NOMO-1 treated with DMSO at 0.1 percent for 48 hours (cell line): Measurements from ENCODE around the gene SLC5A10.
"Not testable (repeated sequence)": the region's sequence is repeated elsewhere in the genome, so short reads cannot be mapped to it uniquely, and the experiment has no call there.

ENCODE experiments used
- DNase-seq: peaks from one replicate; lab custom pipeline; 2025; ENCODE audit not compliant: unreplicated experiment; lab: John Stamatoyannopoulos, UW

SLC5A10 gene

GRCh38 chr17:19017401-19017800, 65.4 kb downstream of the SLC5A10 start:
- no peak for DNase-seq

GRCh38 chr17:19017804-19018599, 66.0 kb downstream of the SLC5A10 start:
- DNase-seq = no peak

- no peak for DNase-seq
Measured at GRCh38 chr17:19018600-19018950, 66.6 kb downstream of the SLC5A10 start.

- no peak for DNase-seq
Measured at GRCh38 chr17:19019041-19019941, 67.3 kb downstream of the SLC5A10 start.

- DNase-seq = no peak
Measured at GRCh38 chr17:19020016-19020415, 68.1 kb downstream of the SLC5A10 start.

- not testable (repeated sequence) for DNase-seq
Measured at GRCh38 chr17:19021011-19021621, 69.2 kb downstream of the SLC5A10 start.

- DNase-seq = no peak
Measured at GRCh38 chr17:19021622-19022083, 69.7 kb downstream of the SLC5A10 start.

GRCh38 chr17:19022128-19022527, 70.2 kb downstream of the SLC5A10 start:
- no peak for DNase-seq

- DNase-seq = no peak
Measured at GRCh38 chr17:19022747-19023146, 70.8 kb downstream of the SLC5A10 start.

- no peak for DNase-seq
Measured at GRCh38 chr17:19023209-19023999, 71.4 kb downstream of the SLC5A10 start.

GRCh38 chr17:19024101-19025078, 72.4 kb downstream of the SLC5A10 start:
- no peak for DNase-seq

GRCh38 chr17:19028671-19029070, 76.7 kb downstream of the SLC5A10 start:
- DNase-seq = not testable (repeated sequence)

- not testable (repeated sequence) for DNase-seq
Measured at GRCh38 chr17:19029740-19030139, 77.8 kb downstream of the SLC5A10 start.

GRCh38 chr17:19030771-19031449, 78.9 kb downstream of the SLC5A10 start:
- not testable (repeated sequence) for DNase-seq

- not testable (repeated sequence) for DNase-seq
Measured at GRCh38 chr17:19031729-19032128, 79.8 kb downstream of the SLC5A10 start.

- DNase-seq = not testable (repeated sequence)
Measured at GRCh38 chr17:19032377-19032988, 80.5 kb downstream of the SLC5A10 start.

GRCh38 chr17:19036186-19036585, 84.2 kb downstream of the SLC5A10 start:
- not testable (repeated sequence) for DNase-seq

- DNase-seq = not testable (repeated sequence)
Measured at GRCh38 chr17:19037547-19037946, 85.6 kb downstream of the SLC5A10 start.
